ENCODE measurements around the gene CYB5D1.

The CYB5D1 gene

DNA sequence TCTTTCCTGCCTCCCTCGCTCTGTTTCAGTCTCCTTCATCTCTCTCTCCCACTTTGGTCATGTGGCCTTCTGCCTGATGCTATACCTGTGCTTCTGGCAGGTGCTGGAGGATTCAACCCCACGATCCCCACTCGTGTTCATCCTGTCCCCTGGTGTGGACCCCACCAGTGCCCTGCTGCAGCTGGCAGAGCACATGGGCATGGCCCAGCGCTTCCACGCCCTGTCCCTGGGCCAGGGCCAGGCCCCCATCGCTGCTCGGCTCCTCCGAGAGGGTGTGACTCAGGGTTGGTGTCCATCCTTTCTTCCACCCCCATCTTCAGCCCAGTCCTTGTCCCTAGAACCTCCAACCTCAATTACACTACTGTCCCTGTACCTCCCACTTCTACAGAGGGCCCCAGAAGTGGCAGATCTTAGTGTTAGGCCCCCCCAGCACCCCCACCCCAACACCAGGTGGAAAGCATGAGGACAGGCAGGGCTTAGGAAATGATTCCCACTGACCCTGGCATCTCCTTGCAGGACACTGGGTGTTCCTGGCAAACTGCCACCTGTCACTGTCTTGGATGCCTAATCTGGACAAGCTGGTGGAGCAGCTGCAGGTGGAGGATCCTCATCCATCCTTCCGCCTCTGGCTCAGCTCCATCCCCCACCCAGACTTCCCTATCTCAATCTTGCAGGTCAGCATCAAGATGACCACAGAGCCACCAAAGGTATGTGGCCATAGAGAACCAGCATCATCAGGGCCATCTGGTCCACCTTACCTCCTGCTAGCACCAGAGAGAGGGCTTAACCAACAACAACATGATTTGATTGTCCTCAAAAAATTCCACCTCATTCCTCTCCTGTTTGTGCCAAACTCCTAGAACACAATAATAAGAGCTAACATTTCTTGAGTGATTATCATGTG, 33.5 kb upstream of the CYB5D1 start:
- Histone ChIP-seq H3K4me3 (ENCODE audit: low read depth, low read length) (no peak overlapping the region), H3K4me1 (peaks cover 10% of the 10 kb centered on the region), H3K9me3 (no peaks in the 10 kb centered on the region), H3K36me3 (no peaks in the 10 kb centered on the region), H3K27me3 (no peaks in the 10 kb centered on the region)
- TF ChIP-seq, protein P1, sequence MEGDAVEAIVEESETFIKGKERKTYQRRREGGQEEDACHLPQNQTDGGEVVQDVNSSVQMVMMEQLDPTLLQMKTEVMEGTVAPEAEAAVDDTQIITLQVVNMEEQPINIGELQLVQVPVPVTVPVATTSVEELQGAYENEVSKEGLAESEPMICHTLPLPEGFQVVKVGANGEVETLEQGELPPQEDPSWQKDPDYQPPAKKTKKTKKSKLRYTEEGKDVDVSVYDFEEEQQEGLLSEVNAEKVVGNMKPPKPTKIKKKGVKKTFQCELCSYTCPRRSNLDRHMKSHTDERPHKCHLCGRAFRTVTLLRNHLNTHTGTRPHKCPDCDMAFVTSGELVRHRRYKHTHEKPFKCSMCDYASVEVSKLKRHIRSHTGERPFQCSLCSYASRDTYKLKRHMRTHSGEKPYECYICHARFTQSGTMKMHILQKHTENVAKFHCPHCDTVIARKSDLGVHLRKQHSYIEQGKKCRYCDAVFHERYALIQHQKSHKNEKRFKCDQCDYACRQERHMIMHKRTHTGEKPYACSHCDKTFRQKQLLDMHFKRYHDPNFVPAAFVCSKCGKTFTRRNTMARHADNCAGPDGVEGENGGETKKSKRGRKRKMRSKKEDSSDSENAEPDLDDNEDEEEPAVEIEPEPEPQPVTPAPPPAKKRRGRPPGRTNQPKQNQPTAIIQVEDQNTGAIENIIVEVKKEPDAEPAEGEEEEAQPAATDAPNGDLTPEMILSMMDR (IDR thresholded peaks at IDR 0.05; ENCODE audit: low read depth, low read length): no peak
- no peak for DNase-seq

DNA sequence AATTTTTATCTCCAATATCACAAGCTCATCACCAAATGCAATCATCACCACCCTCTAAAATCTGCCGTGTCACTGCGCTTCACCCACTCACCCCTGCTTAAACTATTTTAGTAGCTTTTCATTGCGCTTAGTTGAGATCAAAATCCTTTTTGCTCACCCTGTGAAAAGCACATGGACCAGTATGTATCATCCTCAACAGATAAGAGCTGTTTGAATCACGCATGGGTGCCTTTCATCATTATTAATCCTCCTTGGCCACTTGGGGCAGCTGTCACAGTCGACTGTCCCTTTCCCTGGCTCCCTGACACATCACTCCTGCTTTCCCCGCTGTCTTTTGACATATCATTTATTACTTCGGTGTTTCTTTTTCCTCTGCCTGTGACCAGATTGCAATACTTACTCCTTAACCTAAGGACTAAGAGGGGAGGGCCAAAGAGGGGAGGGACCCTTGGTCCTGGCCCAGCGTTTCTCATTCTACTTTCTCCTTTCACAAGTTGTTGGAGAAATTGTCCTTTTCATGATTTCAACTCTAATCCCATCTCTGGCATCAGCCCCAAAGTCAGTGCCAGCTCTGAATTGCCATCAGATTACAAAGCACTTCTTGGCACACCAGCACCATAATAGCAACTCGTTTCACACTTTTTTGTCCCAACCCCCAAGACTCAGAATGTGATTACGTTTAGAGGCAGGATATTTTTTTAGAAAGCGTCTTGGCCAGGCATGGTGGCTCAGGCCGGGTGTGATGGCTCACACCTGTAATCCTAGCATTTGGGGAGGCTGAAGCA, 32.4 kb upstream of the CYB5D1 start:
- TF ChIP-seq, protein P1 (IDR thresholded peaks at IDR 0.05; ENCODE audit: low read depth, low read length): peak; percentile 33; the same call in 1 of the 2 replicates
- peak; percentile 35 for DNase-seq
- Histone ChIP-seq H3K27me3 (no peaks in the 10 kb centered on the region), H3K4me3 (ENCODE audit: low read depth, low read length) (no peak overlapping the region), H3K9me3 (no peaks in the 10 kb centered on the region), H3K4me1 (peaks cover 10% of the 10 kb centered on the region), H3K36me3 (no peaks in the 10 kb centered on the region)

DNA sequence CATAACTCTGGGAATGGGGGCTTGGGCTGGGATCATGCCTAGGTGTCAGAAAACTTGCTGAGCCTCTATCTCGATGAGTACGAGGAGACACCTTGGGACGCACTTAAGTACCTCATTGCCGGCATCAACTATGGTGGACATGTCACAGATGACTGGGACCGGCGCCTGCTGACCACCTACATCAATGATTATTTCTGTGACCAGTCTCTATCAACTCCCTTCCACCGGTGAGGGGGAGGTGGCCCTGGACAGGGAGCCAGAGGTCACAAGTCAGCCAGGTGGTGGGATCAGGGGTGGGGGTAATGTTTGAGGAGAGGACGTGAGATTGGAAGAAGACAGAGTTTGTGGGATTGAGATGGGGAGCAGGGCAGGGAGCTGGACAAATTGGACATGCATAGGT, 27.2 kb upstream of the CYB5D1 start:
- no peak overlapping the region for H3K4me3 ChIP-seq (ENCODE audit: low read depth, low read length)
- H3K4me1 ChIP-seq: peaks cover 4% of the 10 kb centered on the region
- no peaks in the 10 kb centered on the region for H3K27me3 ChIP-seq
- H3K36me3 ChIP-seq: no peaks in the 10 kb centered on the region
- TF ChIP-seq, protein P1 (IDR thresholded peaks at IDR 0.05; ENCODE audit: low read depth, low read length): no peak
- DNase-seq: no peak
- H3K9me3 ChIP-seq: no peaks in the 10 kb centered on the region

DNA sequence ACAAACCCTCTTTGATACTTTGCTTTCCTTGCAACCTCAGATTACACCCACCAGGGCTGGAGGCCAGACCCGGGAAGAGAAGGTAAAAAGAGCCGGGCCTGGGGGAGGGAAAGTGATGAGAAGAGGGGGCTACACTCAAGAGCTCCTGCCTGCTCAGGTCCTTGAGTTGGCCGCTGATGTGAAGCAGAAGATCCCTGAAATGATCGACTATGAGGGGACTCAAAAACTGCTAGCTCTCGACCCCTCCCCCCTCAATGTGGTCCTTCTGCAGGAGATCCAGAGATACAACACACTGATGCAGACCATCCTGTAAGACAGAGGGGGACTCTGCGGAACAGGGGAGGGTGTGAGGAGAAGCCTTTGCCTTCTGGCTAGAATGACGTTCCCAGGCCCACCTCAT, 26.6 kb upstream of the CYB5D1 start:
- no peak for DNase-seq
- H3K36me3 ChIP-seq: no peaks in the 10 kb centered on the region
- H3K4me3 ChIP-seq (ENCODE audit: low read depth, low read length): no peak overlapping the region
- peaks cover 4% of the 10 kb centered on the region for H3K4me1 ChIP-seq
- TF ChIP-seq, protein P1 (IDR thresholded peaks at IDR 0.05; ENCODE audit: low read depth, low read length): no peak
- H3K27me3 ChIP-seq: no peaks in the 10 kb centered on the region
- no peaks in the 10 kb centered on the region for H3K9me3 ChIP-seq

DNA sequence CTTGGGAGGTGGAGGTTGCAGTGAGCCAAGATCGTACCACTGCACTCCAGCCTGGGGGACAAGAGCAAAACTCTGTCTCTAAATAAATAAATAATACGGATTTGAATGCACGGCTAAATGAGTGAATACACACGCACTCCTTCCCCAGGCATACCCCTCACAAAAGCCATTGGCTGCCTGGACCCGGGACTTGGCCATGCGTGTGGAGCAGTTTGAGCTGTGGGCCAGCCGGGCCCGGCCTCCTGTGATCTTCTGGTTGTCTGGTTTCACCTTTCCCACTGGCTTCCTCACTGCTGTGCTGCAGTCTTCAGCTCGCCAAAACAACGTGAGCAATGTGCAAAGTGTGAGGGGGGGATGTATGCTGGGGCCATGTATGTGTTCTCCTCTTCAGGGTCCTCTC, 25.4 kb upstream of the CYB5D1 start:
- TF ChIP-seq, protein P1 (IDR thresholded peaks at IDR 0.05; ENCODE audit: low read depth, low read length): no peak
- H3K36me3 ChIP-seq: no peaks in the 10 kb centered on the region
- H3K27me3 ChIP-seq: no peaks in the 10 kb centered on the region
- DNase-seq: no peak
- H3K9me3 ChIP-seq: no peaks in the 10 kb centered on the region
- H3K4me3 ChIP-seq (ENCODE audit: low read depth, low read length): no peak overlapping the region
- peaks cover 4% of the 10 kb centered on the region for H3K4me1 ChIP-seq
